Stimulated activated naive CD4-positive, alpha-beta T cell (primary cell): ENCODE results near the gene PRKAR1B.

Source experiments
- DNase-seq, 6 experiments: peaks; one replicate each; lab custom pipeline; 2025; lab: John Stamatoyannopoulos, UW

PRKAR1B gene

DNA sequence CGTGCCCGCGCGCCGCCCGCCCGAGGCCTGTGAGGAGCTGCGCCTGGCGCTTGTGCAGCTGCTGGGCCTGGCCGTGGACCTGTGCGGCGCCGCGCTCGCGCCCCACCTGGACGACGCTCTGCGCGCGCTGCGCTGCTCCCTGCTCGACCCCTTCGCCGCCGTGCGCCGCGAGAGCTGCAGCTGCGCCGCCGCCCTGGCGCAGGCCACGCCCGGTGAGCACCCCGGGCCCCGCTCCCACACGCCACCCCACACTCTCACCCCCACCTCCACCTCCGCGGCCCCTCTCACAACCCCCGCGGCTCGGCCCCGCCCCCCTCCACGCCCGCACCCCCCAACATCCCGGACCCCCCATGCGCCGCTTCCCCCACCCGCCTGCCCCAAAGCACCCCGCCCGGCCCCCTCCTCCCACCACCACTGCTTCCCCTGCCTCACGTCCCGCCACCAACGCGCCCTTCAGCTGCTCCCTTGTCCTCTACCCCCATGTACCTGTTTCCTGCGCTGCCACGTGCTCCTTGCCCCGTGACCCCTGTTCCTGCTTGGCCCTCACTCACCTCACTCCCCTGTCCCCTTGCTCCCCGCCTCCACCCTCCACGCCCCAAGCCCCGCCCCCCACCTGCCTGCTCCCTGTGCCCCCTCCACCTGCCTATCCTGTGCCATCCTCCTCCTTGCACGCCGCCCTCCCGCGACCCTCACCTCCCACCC lies at the start of gene PRKAR1B:
Gene PRKAR1B, minus strand, starts transcription at position 178 of the 702 bp plus-strand sequence. CDS start 15,776 bp downstream, outside the sequence.
- DNase-seq, result peak in 2 of 6 experiments; percentile 29 to 31

DNA sequence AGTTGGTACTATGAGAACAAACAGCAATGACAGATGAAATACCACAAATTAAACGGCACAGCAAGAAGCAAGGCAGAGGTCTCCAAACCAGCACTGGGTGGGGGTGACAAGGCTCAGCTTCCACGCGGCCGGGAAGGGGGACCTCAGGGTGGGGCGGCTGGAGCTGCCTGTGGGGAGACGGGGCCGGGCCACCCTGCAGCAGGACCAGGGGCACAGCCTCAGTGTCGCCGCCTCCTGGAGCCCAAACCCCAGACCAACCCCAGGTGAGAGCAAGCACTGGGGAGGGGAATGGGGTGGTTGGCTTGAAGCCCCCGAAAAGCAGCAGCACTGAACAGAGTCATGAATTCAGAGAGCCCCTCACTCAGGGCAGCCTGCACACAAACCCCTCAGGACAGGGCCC lies 49.3 kb upstream of the PRKAR1B start:
- no peak for DNase-seq

DNA sequence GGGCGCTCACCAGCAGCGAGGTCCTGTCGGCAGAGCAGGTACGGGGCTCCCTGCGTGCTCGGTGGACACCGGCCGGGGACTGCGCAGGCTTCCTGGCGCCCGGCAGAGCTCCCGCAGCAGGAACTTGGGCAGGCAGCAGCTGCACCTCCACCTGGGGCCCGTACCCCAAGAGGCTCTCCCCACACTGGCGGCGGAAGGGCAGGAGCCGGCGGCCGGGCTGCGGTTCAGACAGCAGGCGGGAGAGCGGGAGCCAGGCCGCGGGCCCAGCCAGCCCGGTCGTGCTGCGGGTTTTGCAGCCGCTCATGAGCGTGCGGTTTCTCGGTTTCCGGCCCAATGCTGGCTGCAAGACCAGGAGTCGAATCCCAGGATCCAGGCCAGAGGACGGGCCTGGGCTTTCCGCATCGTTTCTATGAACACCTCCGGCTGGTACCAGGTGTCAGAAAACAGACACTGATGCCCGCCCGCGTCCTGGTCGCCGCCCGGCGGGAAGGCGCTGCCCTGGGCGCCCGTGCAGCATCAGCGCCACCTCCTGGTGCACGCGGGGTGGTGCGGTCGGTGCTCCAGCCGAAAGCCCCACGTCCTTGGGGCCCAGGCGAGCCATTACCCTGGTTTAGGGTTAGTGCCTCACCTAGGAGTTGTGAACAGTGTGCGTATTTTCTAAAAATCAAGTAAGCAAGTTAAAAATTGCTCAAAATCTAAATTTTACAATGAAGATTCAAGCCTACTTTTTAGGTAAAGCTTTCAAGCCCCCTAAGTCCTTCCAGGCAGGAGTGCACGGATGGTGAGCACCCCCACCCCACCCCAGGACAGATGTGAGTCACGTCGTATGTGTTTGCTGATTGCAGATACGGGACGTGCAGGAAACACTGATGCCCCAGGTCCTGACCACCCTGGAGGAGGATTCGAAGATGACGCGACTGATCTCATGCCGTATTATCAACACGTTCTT lies 47.4 kb upstream of the PRKAR1B start:
- peak in 5 of 6 experiments; percentile 43 to 67 (median 61) for DNase-seq

DNA sequence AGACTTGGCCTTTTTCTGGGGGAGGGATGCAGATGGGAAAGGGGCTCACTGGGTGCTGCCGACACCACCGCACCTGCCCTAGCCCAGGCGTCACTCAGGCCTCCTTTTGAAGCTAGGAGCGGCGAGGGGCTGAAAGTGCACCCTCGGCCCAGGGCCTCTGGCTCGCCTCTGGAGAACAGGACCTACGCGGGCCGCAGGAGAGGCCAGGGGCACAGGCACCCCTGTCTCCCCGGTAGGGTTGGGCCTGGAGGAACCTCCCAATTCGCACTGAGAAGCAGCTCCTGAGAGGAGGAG lies 46.5 kb upstream of the PRKAR1B start:
- no peak for DNase-seq

DNA sequence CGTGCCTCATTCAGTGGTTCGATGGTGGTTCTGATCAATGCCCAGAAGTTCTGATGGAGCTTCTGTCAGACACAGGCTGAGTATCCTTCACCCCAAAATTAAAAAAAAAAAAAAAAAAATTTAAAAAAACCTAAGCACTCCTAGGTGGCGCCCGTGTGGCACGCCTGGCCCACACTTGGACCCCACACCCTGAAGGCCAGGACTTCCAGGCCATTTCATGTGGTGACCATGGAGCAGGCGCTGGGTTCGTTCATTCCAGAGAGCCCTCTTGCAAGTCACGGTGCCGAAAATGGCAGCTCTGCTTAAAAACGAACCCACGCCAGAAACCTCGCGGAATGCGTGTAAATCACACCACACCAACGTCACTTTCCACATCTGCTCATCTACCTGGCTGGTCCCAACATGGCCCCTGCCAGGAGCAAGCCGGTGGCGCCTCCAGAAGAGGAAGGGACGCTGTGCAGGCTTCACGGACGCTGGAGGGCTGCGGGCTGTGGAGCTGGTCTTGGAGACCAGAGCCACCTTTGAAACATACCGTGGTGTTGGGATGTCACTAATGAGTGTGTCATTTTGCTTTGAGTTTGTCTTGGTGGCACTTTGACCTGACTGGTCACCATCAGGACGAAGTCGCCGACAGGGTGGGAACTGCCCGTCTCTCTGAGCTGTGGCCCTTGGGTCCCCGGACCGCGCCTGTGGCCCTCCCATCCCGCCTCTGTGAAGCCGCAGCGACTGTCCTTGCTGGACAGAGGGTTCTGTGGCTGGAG lies 46.0 kb upstream of the PRKAR1B start:
- DNase-seq, result no peak

DNA sequence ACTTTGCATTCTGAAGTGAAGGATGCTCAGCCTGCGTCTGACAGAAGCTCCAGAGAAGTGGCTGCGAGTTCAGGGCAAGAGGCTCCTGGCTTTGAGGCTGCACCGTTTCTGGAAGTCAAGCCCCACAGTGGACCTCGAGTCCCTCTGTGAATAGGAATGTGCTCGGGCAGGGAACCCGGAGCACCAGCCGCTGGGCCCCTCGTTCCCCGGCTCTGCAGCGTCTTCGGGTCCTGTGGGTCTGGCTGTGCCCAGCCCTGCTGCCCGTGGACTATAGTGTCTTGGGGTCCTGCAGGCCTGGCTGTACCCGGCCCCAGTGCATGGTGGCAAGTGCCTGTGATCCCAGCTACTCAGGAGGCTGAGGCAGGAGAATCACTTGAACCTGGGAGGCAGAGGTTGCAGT lies 45.3 kb upstream of the PRKAR1B start:
- DNase-seq, result no peak

DNA sequence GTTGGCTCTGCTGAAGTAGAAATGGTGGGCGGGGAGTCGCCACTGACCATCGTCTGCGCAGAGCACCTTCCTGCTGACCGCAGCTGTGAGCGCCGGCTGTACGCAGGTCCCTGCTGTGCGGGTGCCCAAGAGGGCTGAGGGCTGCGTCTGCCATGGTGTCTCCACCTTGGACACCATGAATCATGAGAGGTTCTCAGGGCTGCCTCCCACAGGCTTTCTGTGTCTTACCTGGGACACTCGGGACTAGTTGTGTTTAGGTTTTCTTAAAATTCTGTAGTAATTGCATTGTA lies 44.9 kb upstream of the PRKAR1B start:
- no peak for DNase-seq

DNA sequence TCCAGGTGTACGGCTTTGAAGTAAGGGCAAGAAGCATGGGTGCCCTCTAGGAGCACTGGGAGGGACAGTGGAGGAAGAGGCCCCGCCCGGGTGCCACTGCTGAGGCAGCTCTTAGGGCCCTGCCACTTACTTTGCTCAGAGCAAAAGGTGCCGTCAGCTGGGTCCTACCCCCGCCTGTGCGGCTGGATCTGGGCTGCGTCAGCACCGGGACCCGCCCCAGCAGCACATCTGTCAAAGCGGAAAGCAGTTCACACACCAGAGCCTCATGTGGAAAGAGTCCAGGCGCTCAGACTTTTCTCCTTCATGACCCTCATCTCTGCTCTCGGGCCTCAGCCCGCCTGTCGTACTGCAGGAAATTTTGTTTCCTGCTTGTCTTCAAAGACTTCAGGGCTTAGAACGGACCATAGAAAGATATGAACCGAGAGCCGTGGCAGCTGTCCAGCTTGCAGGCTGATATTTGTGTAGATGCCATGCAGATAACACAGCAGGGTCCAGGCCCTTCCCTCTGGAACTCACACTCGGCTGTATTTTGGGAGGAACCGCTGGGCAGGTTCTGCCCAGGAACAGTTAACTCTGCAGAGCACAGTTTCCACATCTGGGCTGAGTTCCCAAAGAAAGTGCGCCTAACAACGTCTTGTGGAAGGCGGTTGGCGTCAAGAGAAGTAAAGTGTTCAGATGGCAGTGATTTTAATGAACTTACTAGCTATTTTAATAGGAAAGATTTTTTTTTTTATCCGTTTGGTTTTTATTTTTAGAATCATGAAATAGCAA lies 44.3 kb upstream of the PRKAR1B start:
- DNase-seq, result no peak

DNA sequence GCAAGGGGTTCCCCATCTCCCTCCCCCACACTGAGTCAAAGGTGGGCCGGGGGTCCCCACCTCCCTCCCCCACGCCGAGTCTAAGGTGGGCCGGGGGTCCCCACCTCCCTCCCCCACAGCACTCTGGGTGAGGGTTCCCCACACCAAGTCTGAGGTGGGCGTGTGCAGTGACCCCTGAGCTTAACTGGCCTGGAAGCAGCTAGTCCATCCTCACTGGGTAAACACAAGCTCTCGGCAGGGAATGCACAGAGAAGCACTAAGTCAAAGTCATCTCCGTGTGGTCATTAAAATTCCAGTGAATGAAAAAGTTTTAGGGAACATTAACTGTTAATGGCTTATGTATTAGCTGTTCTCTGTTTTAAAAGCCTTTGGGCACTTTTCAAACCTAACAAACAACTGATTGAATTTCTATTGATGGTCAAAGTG lies 43.7 kb upstream of the PRKAR1B start:
- DNase-seq, result no peak

DNA sequence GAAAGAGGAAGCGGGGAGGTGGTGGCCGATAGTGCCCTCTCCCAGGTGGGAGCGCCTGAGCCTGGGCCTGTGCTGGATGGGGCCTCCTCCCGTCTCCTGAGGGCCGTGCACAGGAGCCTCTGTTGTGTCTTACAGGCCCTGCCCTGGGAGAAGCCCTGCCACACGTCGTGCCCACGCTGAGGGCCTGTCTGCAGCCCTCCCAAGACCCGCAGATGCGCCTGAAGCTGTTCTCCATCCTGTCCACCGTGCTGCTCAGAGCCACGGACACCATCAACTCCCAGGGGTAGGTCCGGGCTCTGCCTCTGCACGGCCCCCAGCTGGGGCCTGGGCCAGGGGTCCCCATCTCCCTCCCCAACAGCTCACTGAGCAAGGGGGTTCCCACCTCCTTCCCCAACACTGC lies 43.3 kb upstream of the PRKAR1B start:
- DNase-seq, result no peak

DNA sequence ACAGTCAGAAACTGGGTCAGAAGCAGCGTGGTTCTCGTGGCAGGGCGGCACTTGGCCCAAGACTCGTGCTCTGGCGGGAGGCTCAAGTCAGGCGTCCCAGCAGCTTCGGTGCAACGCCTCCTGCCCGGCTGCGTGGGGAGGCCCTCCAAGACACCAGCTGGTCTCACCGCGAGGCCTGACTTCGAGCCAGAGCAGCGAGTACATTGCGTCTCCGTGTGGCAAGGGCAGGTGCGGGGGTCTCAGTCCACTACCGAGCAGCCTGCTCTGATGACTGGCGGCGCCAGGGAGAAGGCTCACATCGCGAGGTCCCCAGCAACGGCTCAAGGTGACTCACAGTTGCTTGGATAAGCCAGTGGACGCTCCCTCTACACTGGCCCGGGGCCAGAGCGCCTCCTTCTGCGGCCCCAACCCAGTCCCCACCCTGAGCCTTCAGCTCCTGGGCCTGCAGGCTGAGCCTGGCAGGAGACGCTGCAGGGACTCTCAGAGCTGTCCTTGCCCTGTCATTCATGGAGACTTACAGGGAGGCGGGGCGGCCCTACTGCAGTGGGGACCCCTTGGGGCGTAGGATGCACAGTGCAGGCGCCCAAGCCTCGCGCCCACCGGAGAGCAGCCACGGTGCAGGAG lies 41.9 kb upstream of the PRKAR1B start:
- no peak for DNase-seq

DNA sequence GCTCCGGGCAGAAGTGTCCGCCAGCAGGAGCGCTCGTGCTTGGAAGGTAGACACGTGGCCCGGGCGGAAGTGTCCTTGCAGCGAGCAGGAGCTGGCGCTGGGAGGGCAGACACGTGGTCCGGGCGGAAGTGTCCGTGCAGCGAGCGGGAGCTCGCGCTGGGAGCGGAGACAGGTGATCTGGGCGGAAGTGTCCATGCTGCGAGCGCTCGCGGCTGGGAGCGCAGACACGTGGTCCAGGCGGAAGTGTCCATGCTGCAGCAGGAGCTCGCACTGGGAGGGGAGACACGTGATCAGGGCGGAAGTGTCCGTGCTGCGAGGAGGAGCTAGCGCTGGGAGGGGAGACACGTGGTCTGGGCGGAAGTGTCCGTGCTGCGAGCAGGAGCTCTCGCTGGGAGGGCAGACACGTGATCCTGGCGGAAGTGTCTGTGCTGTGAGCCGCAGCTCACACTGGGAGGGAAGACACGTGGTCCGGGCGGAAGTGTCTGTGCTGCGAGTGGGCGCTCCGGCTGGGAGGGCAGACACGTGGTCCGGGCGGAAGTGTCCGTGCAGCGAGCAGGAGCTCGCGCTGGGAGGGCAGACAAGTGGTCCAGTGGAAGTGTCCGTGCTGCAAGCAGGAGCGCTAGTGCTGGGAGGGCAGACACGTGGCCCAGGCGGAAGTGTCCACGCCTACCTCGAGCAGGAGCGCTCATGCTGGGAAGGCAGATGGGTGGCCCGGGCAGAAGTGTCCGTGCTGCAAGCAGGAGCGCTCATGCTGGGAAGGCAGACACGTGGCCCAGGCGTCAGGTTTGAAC lies 41.1 kb upstream of the PRKAR1B start:
- DNase-seq, result no peak

DNA sequence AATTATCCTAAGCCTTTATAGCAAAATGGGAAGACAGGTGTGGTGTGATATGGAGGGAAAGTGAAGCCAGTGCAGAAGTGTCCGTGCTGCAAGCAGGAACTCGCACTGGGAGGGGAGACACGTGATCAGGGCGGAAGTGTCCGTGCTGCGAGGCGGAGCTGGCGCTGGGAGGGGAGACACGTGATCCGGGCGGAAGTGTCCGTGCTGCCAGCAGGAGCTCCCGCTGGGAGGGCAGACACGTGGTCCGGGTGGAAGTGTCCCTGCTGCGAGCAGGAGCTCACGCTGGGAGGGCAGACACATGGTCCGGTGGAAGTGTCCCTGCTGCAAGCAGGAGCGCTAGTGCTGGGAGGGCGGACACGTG lies 40.5 kb upstream of the PRKAR1B start:
- DNase-seq, result no peak

DNA sequence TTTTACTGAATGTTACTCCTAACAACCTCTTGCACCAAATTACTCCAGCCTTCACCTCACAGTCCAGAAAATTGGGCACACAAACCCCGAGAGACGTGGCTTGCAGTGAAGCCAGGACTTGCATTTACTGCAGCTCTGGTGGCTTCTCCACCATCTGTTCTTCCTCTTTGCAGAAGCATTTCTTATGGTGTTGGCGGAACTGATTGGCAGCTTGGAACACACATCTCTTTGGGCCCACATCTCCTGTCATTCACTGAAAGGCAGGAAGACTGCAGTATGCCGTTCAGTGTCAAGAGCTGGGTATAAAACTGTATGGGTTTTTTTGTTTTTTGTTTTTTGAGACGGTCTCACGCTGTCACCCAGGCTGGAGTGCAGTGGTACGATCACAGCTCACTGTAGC lies 38.3 kb upstream of the PRKAR1B start:
- no peak for DNase-seq

DNA sequence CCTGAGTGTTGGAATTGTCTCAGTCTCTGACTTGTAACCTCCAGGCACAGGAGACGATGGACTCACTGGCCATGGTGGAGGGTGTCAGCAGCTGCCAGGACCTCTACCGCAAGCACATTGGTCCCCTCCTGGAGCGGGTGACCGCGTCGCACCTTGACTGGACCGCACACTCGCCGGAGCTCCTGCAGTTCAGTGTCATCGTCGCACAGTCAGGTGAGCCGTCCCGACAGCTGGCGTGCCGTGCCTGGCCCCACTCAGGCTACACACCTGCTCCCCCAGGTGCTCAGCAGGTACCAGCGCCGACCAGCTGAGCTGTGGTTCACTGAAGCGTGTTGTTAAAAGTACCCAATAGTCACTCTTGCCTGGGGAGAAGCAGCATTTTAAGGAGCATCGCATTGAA lies 36.7 kb upstream of the PRKAR1B start:
- no peak for DNase-seq

DNA sequence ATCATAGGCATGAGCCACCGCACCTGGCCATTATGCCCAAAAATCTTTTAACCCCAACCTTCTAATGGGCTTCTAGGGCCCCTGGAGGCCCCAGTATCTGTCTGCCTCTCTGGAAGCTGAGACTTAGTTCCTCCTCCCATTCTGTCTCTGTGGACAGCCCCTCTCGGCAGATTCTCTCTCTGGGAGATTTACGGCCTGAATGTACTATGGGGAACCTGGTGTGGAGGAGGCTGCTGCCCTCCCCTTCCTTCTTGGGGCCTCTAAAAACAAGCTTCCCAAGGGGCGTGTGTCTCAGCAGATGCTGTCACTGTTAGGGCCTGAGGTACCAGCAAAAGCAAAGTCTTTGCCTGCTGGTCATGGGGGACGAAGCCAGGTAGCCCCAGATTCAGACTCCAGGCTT lies 35.8 kb upstream of the PRKAR1B start:
- DNase-seq, result no peak

DNA sequence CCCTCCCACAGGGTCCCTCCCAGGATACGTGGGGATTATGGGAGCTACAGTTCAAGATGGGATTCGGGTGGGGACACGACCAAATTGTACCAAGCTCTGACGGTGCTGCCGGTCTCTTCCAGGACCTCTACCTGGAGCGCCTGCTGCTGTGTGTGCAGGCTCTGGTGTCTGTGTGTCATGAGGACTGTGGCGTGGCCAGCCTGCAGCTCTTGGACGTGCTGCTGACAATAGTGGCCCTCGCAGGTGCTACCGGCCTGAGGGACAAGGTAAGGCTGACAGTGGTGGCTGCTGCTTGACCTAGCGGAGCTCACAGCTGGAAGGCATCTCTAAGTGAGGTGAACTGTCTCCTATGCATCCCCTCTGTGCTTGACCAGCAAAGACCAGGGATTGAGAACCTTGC lies 34.5 kb upstream of the PRKAR1B start:
- no peak for DNase-seq

DNA sequence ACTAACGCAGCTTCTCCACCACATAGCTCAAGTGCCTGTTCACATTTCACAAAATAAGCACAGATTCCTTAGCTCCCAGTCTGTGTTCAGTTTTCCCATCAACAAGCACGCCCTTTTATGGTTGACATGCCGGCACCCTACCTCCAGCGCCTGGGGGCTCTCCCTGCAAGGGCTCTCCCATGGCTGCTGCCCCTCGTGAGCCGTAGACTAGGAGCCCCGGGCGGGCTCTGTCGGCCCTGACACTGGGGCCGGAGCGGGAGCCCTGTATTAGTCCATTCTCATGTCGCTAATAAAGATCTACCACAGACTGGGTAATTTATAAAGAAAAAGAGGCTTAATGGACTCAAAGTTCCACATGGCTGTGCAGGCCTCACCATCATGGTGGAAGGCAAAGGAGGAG lies 34.0 kb upstream of the PRKAR1B start:
- no peak for DNase-seq

DNA sequence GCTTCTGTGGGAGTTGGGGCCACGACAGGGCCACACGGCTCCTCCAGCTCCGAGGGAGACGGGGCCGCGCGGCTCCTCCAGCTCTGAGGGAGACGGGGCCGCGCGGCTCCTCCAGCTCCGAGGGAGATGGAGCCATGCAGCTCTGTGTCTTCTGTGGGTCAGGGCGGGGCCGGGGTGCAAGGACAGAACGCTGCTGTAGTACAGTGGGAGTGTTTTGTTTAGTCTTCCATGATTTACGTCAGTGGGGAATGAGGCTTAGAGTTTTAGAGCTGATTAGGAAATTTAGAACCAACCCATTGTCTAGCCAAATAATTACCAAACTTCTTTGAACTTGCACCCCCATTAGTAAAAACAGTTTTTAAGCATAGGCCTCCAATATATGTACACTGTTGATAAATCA lies 32.9 kb upstream of the PRKAR1B start:
- DNase-seq, result no peak

DNA sequence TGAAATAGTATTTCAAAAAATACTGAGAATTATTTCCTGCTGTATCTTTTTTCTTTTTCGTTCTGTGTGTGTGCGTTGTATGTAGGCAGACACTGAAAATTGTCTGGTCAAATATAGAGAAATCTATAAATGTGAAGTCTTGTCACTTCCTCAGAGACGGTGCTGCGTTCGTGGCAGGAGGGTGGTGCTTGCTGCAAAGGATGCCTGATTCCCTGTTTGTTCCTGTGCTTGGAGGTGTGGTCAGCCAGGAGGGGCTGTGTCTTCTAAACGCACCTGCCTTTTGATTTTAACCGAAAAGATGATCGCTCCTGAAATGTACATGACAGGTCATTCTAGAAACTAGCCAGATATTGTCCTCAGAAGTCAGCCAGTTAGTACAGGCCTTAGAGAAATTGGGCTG lies 32.5 kb upstream of the PRKAR1B start:
- no peak for DNase-seq

DNA sequence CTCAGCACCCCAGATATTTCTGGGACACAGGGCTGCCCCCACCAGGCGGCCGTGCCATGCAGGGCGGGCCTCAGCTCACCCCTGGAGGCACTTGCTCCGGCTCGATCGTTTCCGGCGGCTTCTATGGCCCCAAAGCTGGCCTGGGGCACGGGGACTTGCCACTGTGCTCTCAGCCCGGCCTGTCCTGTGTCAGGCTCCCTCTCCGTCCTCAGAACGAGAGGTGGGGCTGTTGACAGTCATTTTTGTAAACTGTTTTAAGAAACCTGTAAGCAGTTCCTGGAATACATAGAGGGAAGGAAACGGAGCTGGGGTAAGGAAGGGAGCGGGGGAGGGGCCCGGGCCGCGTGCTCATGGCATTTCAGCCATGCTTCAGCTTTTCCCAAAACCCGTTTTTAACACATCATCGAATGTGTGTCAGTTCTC lies 30.7 kb upstream of the PRKAR1B start:
- DNase-seq, result no peak
